ENCODE results near the gene CDC16. TPM values are rescaled to one million over a fixed set of nuclear protein-coding genes. Genes with fewer than 3 reads are reported as not detected.

The CDC16 gene, protein sequence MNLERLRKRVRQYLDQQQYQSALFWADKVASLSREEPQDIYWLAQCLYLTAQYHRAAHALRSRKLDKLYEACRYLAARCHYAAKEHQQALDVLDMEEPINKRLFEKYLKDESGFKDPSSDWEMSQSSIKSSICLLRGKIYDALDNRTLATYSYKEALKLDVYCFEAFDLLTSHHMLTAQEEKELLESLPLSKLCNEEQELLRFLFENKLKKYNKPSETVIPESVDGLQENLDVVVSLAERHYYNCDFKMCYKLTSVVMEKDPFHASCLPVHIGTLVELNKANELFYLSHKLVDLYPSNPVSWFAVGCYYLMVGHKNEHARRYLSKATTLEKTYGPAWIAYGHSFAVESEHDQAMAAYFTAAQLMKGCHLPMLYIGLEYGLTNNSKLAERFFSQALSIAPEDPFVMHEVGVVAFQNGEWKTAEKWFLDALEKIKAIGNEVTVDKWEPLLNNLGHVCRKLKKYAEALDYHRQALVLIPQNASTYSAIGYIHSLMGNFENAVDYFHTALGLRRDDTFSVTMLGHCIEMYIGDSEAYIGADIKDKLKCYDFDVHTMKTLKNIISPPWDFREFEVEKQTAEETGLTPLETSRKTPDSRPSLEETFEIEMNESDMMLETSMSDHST
- total RNA-seq, result 73.0 and 77.9 TPM in 2 replicates

DNA sequence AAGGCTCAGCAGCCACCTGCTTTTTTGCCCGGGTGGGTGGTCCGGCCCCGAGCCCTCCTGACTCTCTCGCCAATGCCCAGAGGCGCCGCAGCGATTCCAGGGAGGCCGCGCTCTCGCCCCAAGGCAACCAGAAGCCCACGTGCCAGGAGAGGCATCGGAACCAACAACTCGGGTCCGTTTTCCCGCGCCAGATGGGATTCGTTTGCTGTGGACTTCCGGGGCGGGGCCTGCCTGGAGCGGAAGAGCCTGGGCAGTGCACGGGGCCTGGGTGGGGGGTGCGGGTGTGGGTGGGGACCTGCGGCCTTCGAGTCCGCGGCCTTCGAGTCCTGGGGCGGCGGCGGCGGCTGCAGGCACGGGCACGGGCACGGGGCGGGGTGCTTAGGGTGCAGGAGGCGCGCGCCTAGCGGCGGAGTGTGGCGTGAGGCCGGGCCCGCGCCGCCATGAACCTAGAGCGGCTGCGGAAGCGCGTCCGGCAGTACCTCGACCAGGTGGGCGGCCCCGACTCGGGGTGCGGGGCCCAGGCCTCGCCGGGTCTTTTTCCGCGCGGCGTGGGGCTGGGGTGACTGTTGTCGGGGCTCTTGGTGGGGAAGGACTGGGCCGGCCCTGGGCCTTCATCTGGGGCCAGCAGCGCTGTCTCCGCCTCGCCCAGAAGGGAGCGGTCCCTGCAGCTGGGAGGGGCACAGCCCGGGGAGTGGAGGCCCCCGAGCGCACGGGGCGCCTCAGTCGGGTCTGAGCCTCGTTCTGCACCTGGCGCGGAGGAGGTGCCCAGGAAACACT lies at the start of gene CDC16:
Gene CDC16, plus strand, starts transcription at position 253 of the 777 bp plus-strand sequence. Its CDS starts 188 bp downstream, at position 441.

DNA sequence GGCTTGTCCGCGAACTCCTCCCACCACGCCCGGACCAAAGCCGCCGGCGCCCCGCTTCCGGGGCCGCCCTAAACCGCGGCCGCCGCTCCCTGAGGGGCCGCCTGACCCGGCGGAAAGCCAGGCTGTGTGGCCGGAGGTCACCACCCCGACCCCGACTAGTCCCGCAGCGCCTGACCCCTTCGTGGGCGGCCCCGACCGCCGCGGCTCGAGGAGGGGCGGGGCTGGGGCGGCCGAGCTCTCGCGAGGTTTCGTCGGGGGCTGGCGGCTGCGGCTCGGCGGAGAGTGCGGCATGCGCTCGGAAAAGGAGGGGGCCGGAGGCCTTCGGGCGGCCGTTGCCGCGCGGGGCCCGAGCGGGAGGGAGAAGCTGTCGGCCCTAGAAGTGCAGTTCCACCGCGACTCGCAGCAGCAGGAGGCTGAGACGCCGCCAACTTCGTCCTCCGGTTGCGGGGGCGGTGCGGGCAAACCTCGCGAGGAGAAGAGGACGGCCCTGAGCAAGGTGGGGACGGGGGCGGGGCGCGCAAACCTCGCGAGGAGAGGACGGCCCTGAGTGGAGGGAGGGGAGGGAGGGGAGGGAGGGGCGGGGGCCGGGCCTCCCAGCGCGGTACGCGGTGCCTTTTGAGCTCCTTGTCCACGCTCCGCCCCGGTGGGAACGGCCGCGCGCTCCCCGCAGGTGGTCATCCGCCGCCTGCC lies 46.8 kb downstream of the CDC16 start, which contains the start of gene UPF3A:
Gene UPF3A, plus strand, starts transcription at position 251 of the 690 bp plus-strand sequence. Its CDS starts 39 bp downstream, at position 290.

DNA sequence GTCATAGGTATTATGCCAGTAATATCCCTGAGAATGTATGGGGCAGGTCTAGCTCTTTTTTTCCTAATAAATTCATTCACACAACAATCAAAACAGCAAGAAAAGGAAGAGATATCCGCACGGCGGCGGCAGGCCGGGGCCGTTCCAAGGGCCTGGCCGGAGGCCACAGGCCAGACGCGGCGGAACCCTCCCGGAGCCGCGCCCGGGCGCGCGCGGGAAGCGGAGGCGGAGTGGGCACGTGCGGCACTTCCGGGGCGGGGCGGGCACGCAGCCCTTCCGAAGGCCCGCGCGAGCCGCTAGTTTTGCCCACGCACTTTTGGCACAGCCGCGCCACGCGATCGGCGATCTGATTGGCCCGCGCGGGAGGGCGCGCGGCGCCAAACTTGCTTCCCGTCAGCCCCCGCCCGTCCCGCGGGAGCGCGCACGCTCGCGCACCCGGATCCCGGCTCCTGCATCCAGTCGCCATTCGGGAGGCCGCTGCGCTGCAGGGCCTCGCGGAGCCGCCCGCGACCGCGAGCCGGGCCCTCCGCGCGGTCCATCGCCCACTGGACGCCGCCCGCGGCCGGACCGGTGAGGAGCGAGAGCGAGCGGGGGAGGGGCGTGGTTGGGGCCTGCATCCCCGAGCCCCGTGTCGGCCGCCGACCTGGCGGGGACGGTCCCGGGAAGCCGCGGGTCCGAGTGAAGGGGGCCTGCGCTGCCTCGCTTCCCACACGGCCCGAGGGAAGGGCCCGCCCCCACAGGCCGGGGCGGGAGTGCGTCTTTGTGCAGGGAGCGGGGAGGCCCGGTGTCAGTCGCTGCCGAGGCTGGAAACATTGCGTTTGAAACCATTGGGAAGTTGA lies 79.6 kb downstream of the CDC16 start, which contains the start of gene CHAMP1:
Gene CHAMP1, plus strand, starts transcription at position 430 of the 839 bp plus-strand sequence. CDS start 9,340 bp downstream, outside the sequence.

Small RNA genes lying within 50 kb of the gene (small RNA-seq; reads per million reads assigned to genes)
- not detected for gene MIR4502
- not detected for gene MIR548AR

Other genes with a start within 250 kb of the CDC16 start
- gene RASA3, start 102.3 kb upstream of the CDC16 start, total RNA-seq, result 45.3 and 47.6 TPM in 2 replicates
- gene CFAP97D2, start 55.6 kb upstream of the CDC16 start, total RNA-seq, result not detected in 2 replicates
- gene UPF3A, start 46.7 kb downstream of the CDC16 start, total RNA-seq, result 28.7 and 35.3 TPM in 2 replicates
- 17.3 and 20.5 TPM in 2 replicates for gene CHAMP1, start 79.6 kb downstream of the CDC16 start, total RNA-seq

All from thoracic aorta endothelial cell (primary cell).